ENCODE results near the gene FAM219B.

- no peak for TF ChIP-seq CTCF (conservative IDR thresholded peaks at IDR 0.05; ENCODE audit: low read depth in 2 of 2)
- TF ChIP-seq POLR2AphosphoS5 (IDR thresholded peaks at IDR 0.05; ENCODE audit: low read depth) = no peak
- no peak for TF ChIP-seq EZH2 (IDR thresholded peaks at IDR 0.05; ENCODE audit: low read depth, unreplicated experiment)
- TF ChIP-seq CREB1 (CRISPR knock-in tag; IDR thresholded peaks at IDR 0.05; ENCODE audit: low read depth) = no peak
- no peak for TF ChIP-seq JUNB (IDR thresholded peaks at IDR 0.05; ENCODE audit: unreplicated experiment)
- no peak for TF ChIP-seq NANOG (IDR thresholded peaks at IDR 0.05; ENCODE audit: borderline replicate concordance)
- no peak for TF ChIP-seq REST (IDR thresholded peaks at IDR 0.05; ENCODE audit: unreplicated experiment)
- TF ChIP-seq EZH2phosphoT487 (IDR thresholded peaks at IDR 0.05; ENCODE audit: unreplicated experiment) = no peak
- TF ChIP-seq ETS1 (IDR thresholded peaks at IDR 0.05) = no peak
- TF ChIP-seq ZNF331 (CRISPR knock-in tag; IDR thresholded peaks at IDR 0.05; ENCODE audit: low read depth) = no peak
- TF ChIP-seq STAT1 (IDR thresholded peaks at IDR 0.05; ENCODE audit: unreplicated experiment) = no peak
- TF ChIP-seq ZNF114 (CRISPR knock-in tag; IDR thresholded peaks at IDR 0.05) = no peak
- TF ChIP-seq ZNF462 (CRISPR knock-in tag; IDR thresholded peaks at IDR 0.05) = no peak
Observed at GRCh38 chr15:74863239-74864056, 43.2 kb downstream of the FAM219B start.
